ENCODE results near the gene TAF6L.
"Not testable (repeated sequence)": the region's sequence is repeated elsewhere in the genome, so short reads cannot be mapped to it uniquely, and the experiment has no call there.

Gene TAF6L

GRCh38 chr11:62727165-62727871, 43.9 kb upstream of the TAF6L start, which contains the start of gene HNRNPUL2:
Gene HNRNPUL2, minus strand, starts transcription at chr11:62727457. Its CDS starts 301 bp downstream, at chr11:62727156.
- in situ Hi-C loops (cut with MboI; ENCODE audit: low sequenced_read_pairs, unreplicated experiment), result no loop called here
- DNase-seq (ENCODE audit: low spot score), result peak; percentile 98
- no peak for TF ChIP-seq CTCF (IDR thresholded peaks at IDR 0.05; ENCODE audit: borderline replicate concordance, control extremely low read depth, extremely low read depth, insufficient read depth, missing control alignments)

- no peak for TF ChIP-seq CTCF (IDR thresholded peaks at IDR 0.05; ENCODE audit: borderline replicate concordance, control extremely low read depth, extremely low read depth, insufficient read depth, missing control alignments)
- DNase-seq (ENCODE audit: low spot score), result peak; percentile 87
- in situ Hi-C loops (cut with MboI; ENCODE audit: low sequenced_read_pairs, unreplicated experiment), result no loop called here
Observed at GRCh38 chr11:62727872-62728170, 43.4 kb upstream of the TAF6L start.

- TF ChIP-seq CTCF (IDR thresholded peaks at IDR 0.05; ENCODE audit: borderline replicate concordance, control extremely low read depth, extremely low read depth, insufficient read depth, missing control alignments), result no peak
- in situ Hi-C loops (cut with MboI; ENCODE audit: low sequenced_read_pairs, unreplicated experiment), result no loop called here
- DNase-seq (ENCODE audit: low spot score), result peak; percentile 83
Observed at GRCh38 chr11:62728171-62728988, 42.8 kb upstream of the TAF6L start, which contains the start of gene TTC9C. Gene TTC9C, plus strand, starts transcription at chr11:62728486. Its CDS starts 363 bp downstream, at chr11:62728849.

GRCh38 chr11:62730076-62730475, 41.1 kb upstream of the TAF6L start:
- DNase-seq (ENCODE audit: low spot score); in situ Hi-C loops (cut with MboI; ENCODE audit: low sequenced_read_pairs, unreplicated experiment): not testable (repeated sequence)

GRCh38 chr11:62732830-62733229, 38.4 kb upstream of the TAF6L start:
- in situ Hi-C loops (cut with MboI; ENCODE audit: low sequenced_read_pairs, unreplicated experiment), result no loop called here
- TF ChIP-seq CTCF (IDR thresholded peaks at IDR 0.05; ENCODE audit: borderline replicate concordance, control extremely low read depth, extremely low read depth, insufficient read depth, missing control alignments), result no peak
- DNase-seq (ENCODE audit: low spot score), result no peak

- no peak for DNase-seq (ENCODE audit: low spot score)
- no peak for TF ChIP-seq CTCF (IDR thresholded peaks at IDR 0.05; ENCODE audit: borderline replicate concordance, control extremely low read depth, extremely low read depth, insufficient read depth, missing control alignments)
- in situ Hi-C loops (cut with MboI; ENCODE audit: low sequenced_read_pairs, unreplicated experiment), result no loop called here
Observed at GRCh38 chr11:62737196-62737595, 34.0 kb upstream of the TAF6L start.

All from GM13976 (cell line).